DOHH2 (cell line): ENCODE results near the gene MLST8.

Source experiments
- EZH2phosphoT487 ChIP-seq: fragments of 200-600 bp; sonication (generic); IDR thresholded peaks from 2 replicates; pipeline ENCODE4 v1.6.1; 2017; ENCODE audit warnings: borderline replicate concordance, mild to moderate bottlenecking, antibody characterized with exemption, low read length, moderate library complexity, mixed read lengths
- TF ChIP-seq, protein P1 (sequence below): fragments of 200-600 bp; sonication (generic); IDR thresholded peaks from one replicate; pipeline ENCODE4 v1.5.1; 2014; ENCODE audit warnings: antibody characterized with exemption, mild to moderate bottlenecking, low read depth, low read length; ENCODE audit not compliant: poor library complexity, severe bottlenecking

GRCh38 chr16:2214719-2214968 lies 9.4 kb downstream of the MLST8 start, which contains the start of gene PGP:
- TF ChIP-seq, protein P1, sequence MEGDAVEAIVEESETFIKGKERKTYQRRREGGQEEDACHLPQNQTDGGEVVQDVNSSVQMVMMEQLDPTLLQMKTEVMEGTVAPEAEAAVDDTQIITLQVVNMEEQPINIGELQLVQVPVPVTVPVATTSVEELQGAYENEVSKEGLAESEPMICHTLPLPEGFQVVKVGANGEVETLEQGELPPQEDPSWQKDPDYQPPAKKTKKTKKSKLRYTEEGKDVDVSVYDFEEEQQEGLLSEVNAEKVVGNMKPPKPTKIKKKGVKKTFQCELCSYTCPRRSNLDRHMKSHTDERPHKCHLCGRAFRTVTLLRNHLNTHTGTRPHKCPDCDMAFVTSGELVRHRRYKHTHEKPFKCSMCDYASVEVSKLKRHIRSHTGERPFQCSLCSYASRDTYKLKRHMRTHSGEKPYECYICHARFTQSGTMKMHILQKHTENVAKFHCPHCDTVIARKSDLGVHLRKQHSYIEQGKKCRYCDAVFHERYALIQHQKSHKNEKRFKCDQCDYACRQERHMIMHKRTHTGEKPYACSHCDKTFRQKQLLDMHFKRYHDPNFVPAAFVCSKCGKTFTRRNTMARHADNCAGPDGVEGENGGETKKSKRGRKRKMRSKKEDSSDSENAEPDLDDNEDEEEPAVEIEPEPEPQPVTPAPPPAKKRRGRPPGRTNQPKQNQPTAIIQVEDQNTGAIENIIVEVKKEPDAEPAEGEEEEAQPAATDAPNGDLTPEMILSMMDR = no peak
- TF ChIP-seq EZH2phosphoT487 = no peak
